H9 (cell line): ENCODE measurements around the gene OSBPL2. TPM values are rescaled to one million over a fixed set of nuclear protein-coding genes. Genes with fewer than 3 reads are reported as not detected.

Source experiments
- DNase-seq: peaks from one replicate; pipeline ENCODE4 v3.0.0-alpha.2; 2017
- H2AFZ ChIP-seq: one replicate; pipeline ENCODE4 v1.6.1; 2013; ENCODE audit warnings: mild to moderate bottlenecking, low read length, control low read depth, moderate library complexity
- H2AK5ac ChIP-seq: 2 replicates; pipeline ENCODE4 v1.6.1; 2013; ENCODE audit warnings: low read length, control low read depth, mixed read lengths; ENCODE audit not compliant: insufficient read length
- H2BK120ac ChIP-seq: one replicate; pipeline ENCODE4 v1.6.1; 2013; ENCODE audit warnings: low read depth, mild to moderate bottlenecking, low read length, control low read depth, inconsistent platforms; ENCODE audit not compliant: poor library complexity, severe bottlenecking
- H2BK12ac ChIP-seq: 2 replicates; pipeline ENCODE4 v1.6.1; 2013; ENCODE audit warnings: low read length, control low read depth, mixed read lengths, low read depth; ENCODE audit not compliant: insufficient read length
- H2BK15ac ChIP-seq: 2 replicates; pipeline ENCODE4 v1.6.1; 2013; ENCODE audit warnings: low read depth, low read length, control low read depth
- H2BK20ac ChIP-seq: one replicate; pipeline ENCODE4 v1.6.1; 2013; ENCODE audit warnings: low read depth, mild to moderate bottlenecking, low read length, control low read depth, inconsistent platforms; ENCODE audit not compliant: poor library complexity, severe bottlenecking
- H2BK5ac ChIP-seq: 2 replicates; pipeline ENCODE4 v1.6.1; 2013; ENCODE audit warnings: low read length, control low read depth, mixed read lengths; ENCODE audit not compliant: insufficient read length
- H3K14ac ChIP-seq: 2 replicates; pipeline ENCODE4 v1.6.1; 2013; ENCODE audit warnings: low read length, control low read depth; ENCODE audit not compliant: insufficient read depth
- H3K18ac ChIP-seq: 2 replicates; pipeline ENCODE4 v1.6.1; 2013; ENCODE audit warnings: low read depth, mild to moderate bottlenecking, mixed read lengths, low read length, control low read depth; ENCODE audit not compliant: insufficient read length
- H3K23ac ChIP-seq: 2 replicates; pipeline ENCODE4 v1.6.1; 2013; ENCODE audit warnings: low read length, control low read depth, mixed read lengths, low read depth; ENCODE audit not compliant: insufficient read length
- H3K23me2 ChIP-seq: 2 replicates; pipeline ENCODE4 v1.6.1; 2013; ENCODE audit warnings: low read depth, mild to moderate bottlenecking, mixed read lengths, low read length, control low read depth; ENCODE audit not compliant: insufficient read length, poor library complexity, severe bottlenecking
- H3K27ac ChIP-seq: 2 replicates; pipeline ENCODE4 v1.5.1; 2013; ENCODE audit warnings: low read length, control low read depth, mixed read lengths, low read depth; ENCODE audit not compliant: insufficient read length
- H3K27me3 ChIP-seq: 2 replicates; pipeline ENCODE4 v1.6.1; 2013; ENCODE audit warnings: low read length, control low read depth, inconsistent platforms; ENCODE audit not compliant: insufficient read depth
- H3K4ac ChIP-seq: 2 replicates; pipeline ENCODE4 v1.6.1; 2013; ENCODE audit warnings: low read depth, mild to moderate bottlenecking, control low read depth, inconsistent platforms, low read length, moderate library complexity
- H3K4me1 ChIP-seq: 2 replicates; pipeline ENCODE4 v1.6.1; 2013; ENCODE audit warnings: low read length, control low read depth, inconsistent platforms; ENCODE audit not compliant: insufficient read depth
- H3K4me2 ChIP-seq: 2 replicates; pipeline ENCODE4 v1.6.1; 2013; ENCODE audit warnings: low read length, control low read depth, mixed read lengths; ENCODE audit not compliant: insufficient read length, insufficient read depth
- H3K56ac ChIP-seq: 2 replicates; pipeline ENCODE4 v1.6.1; 2013; ENCODE audit warnings: low read depth, mild to moderate bottlenecking, mixed read lengths, low read length, control low read depth; ENCODE audit not compliant: insufficient read length
- H3K79me1 ChIP-seq: 2 replicates; pipeline ENCODE4 v1.6.1; 2013; ENCODE audit warnings: low read depth, mild to moderate bottlenecking, moderate library complexity, low read length, control low read depth, inconsistent platforms; ENCODE audit not compliant: insufficient read depth, poor library complexity, severe bottlenecking
- H3K79me2 ChIP-seq: 2 replicates; pipeline ENCODE4 v1.6.1; 2013; ENCODE audit warnings: low read length, control low read depth, inconsistent platforms; ENCODE audit not compliant: insufficient read depth
- H3K9ac ChIP-seq: 2 replicates; pipeline ENCODE4 v1.6.1; 2013; ENCODE audit warnings: low read length, control low read depth, mixed read lengths; ENCODE audit not compliant: insufficient read length; ENCODE audit errors: extremely low read depth
- H3K9me3 ChIP-seq: one replicate; pipeline ENCODE4 v1.6.1; 2013; ENCODE audit warnings: low read depth, low read length, inconsistent platforms; ENCODE audit not compliant: control insufficient read depth
- H3T11ph ChIP-seq: one replicate; pipeline ENCODE4 v1.6.1; 2013; ENCODE audit warnings: mild to moderate bottlenecking, low read length, control low read depth, inconsistent platforms
- H4K20me1 ChIP-seq: one replicate; pipeline ENCODE4 v1.6.1; 2013; ENCODE audit not compliant: control insufficient read depth, insufficient read length, insufficient read depth
- H4K5ac ChIP-seq: 2 replicates; pipeline ENCODE4 v1.6.1; 2013; ENCODE audit warnings: low read depth, mild to moderate bottlenecking, mixed read lengths, low read length, control low read depth; ENCODE audit not compliant: insufficient read length
- H4K8ac ChIP-seq: replicated peaks from 2 replicates; pipeline ENCODE4 v1.6.1; 2013; ENCODE audit warnings: low read length, control low read depth, mixed read lengths, low read depth; ENCODE audit not compliant: insufficient read length
- H4K91ac ChIP-seq: 2 replicates; pipeline ENCODE4 v1.6.1; 2013; ENCODE audit warnings: low read depth, mild to moderate bottlenecking, moderate library complexity, mixed read lengths, low read length, control low read depth; ENCODE audit not compliant: insufficient read length
- H3K27ac Mint-ChIP-seq, 3 experiments: 2 replicates in 2 of 3; 3 replicates in 1 of 3; pipeline ENCODE4 v1.8.0; 2020 to 2021; ENCODE audit warnings: mixed read lengths in 3 of 3, mild to moderate bottlenecking in 1 of 3, moderate library complexity in 1 of 3
- H3K27me3 Mint-ChIP-seq: 2 replicates; pipeline ENCODE4 v1.8.0; 2021; ENCODE audit warnings: low read depth, mild to moderate bottlenecking, moderate library complexity, mixed read lengths
- H3K36me3 Mint-ChIP-seq, 3 experiments: 2 replicates in 2 of 3; 3 replicates in 1 of 3; pipeline ENCODE4 v1.8.0; 2020 to 2021; ENCODE audit warnings: low read depth in 3 of 3, mixed read lengths in 3 of 3; ENCODE audit not compliant: insufficient read depth in 1 of 3
- H3K4me1 Mint-ChIP-seq, 2 experiments: 2 replicates each; pipeline ENCODE4 v1.8.0; 2020; ENCODE audit warnings: mixed read lengths in 2 of 2
- H3K4me3 Mint-ChIP-seq, 2 experiments: 2 replicates in 1 of 2; 3 replicates in 1 of 2; pipeline ENCODE4 v1.8.0; 2020 to 2021; ENCODE audit warnings: mild to moderate bottlenecking in 2 of 2, mixed read lengths in 2 of 2, moderate library complexity in 1 of 2
- H3K9me3 Mint-ChIP-seq, 2 experiments: 2 replicates in 1 of 2; 3 replicates in 1 of 2; pipeline ENCODE4 v1.8.0; 2020; ENCODE audit warnings: mild to moderate bottlenecking in 2 of 2, mixed read lengths in 2 of 2, moderate library complexity in 1 of 2
- CTCF ChIP-seq: fragments of 200-600 bp; sonication (generic); conservative IDR thresholded peaks from 3 replicates; pipeline ENCODE4 v1.8.0; 2021; ENCODE audit warnings: antibody characterized with exemption, mild to moderate bottlenecking
- WGBS: extraction: QIAGEN DNeasy Blood & Tissue Kit; methylation state at CpG from one replicate; pipeline ENCODE4 v1.1.7; 2013; ENCODE audit warnings: missing lambda C conversion rate, low lambda C conversion rate, mixed read lengths; ENCODE audit not compliant: insufficient read length; ENCODE audit errors: extremely low coverage; 5-methylcytosine and 5-hydroxymethylcytosine counted together
- total RNA-seq: library from RNA; stranded (reverse); gene quantifications from 2 replicates; pipeline ENCODE4 v1.2.1, GENCODE V29; 2021

The OSBPL2 gene
- total RNA-seq, 1 experiment from 2014 or later, result 47.3 TPM

- peak overlapping the region in 1 of 3 experiments; percentile 40; a peak in 1 of 7 replicates for H3K27ac Mint-ChIP-seq
Measured at GRCh38 chr20:62319346-62319909, 81.1 kb downstream of the OSBPL2 start.

More at GRCh38 chr20:62319346-62319909, 81.1 kb downstream of the OSBPL2 start:
- H3K27me3 ChIP-seq, result no peaks in the 10 kb centered on the region
- no peaks in the 10 kb centered on the region for H3K79me2 ChIP-seq
- Mint-ChIP-seq H3K4me1 (peaks cover 0 to 2% of the 10 kb centered on the region in 2 experiments; a peak in 1 of 4 replicates), H3K4me3 (no peak overlapping the region; a peak in 1 of 5 replicates), H3K36me3 (peaks cover 32 to 81% (median 64%) of the 10 kb centered on the region in 3 experiments), H3K9me3 (peaks cover 3 to 23% of the 10 kb centered on the region in 2 experiments; a peak in 4 of 5 replicates), H3K27me3 (no peaks in the 10 kb centered on the region)
- no peak overlapping the region for H2BK5ac ChIP-seq
- H2BK12ac ChIP-seq, result no peak overlapping the region
- DNase-seq, result no peak
- H3K18ac ChIP-seq, result no peak overlapping the region
- H4K91ac ChIP-seq, result no peak overlapping the region
- H3K9ac ChIP-seq, result no peak overlapping the region
- no peaks in the 10 kb centered on the region for H3K4me1 ChIP-seq
- H2AFZ ChIP-seq, result no peak overlapping the region
- H3K14ac ChIP-seq, result no peak overlapping the region; the same call in 1 of the 2 replicates
- H3K56ac ChIP-seq, result no peak overlapping the region
- no CpG with 5 or more reads among the region's 29 CpGs for WGBS
- no peaks in the 10 kb centered on the region for H3K79me1 ChIP-seq
- H3K27ac ChIP-seq, result no peak overlapping the region
- no peak overlapping the region for H2BK20ac ChIP-seq
- H3K9me3 ChIP-seq, result no peaks in the 10 kb centered on the region
- no peaks in the 10 kb centered on the region for H3K23me2 ChIP-seq
- no peak overlapping the region for H3K4ac ChIP-seq
- TF ChIP-seq CTCF, result no peak
- no peak overlapping the region for H4K5ac ChIP-seq
- H2BK15ac ChIP-seq, result no peak overlapping the region
- no peaks in the 10 kb centered on the region for H4K20me1 ChIP-seq
- H3K4me2 ChIP-seq, result no peak overlapping the region
- no peak overlapping the region for H2BK120ac ChIP-seq
- no peak overlapping the region for H3T11ph ChIP-seq
- H4K8ac ChIP-seq, result no peak overlapping the region
- no peak overlapping the region for H3K23ac ChIP-seq
- H2AK5ac ChIP-seq, result no peak overlapping the region
